T-helper 17 cell (primary cell): Measurements from ENCODE around the gene INTS1. TPM values are rescaled to one million over a fixed set of nuclear protein-coding genes. Genes with fewer than 3 reads are reported as not detected.
A peak's percentile ranks its signal among the peaks of the same experiment; 100 is the strongest.

ENCODE experiments used
- ATAC-seq: fragments of 150-1000 bp; cut with Tn5 transposase; 2 replicates; pipeline ENCODE4 v1.10.0; 2021; ENCODE audit warnings: mild to moderate bottlenecking, moderate library complexity
- DNase-seq, 3 donors: peaks; one replicate each; pipeline versions ENCODE4 v3.0.0 to v3.0.0-alpha.2; 2020 to 2021
- H3K9me3 ChIP-seq: one replicate; pipeline ENCODE4 v1.7.0; 2013; ENCODE audit warnings: low read length, mild to moderate bottlenecking; ENCODE audit not compliant: control insufficient read depth, poor library complexity, severe bottlenecking
- H3K27ac Mint-ChIP-seq: one replicate; pipeline ENCODE4 v1.8.0; 2022; ENCODE audit warnings: mild to moderate bottlenecking, moderate library complexity, mixed read lengths
- H3K27me3 Mint-ChIP-seq: one replicate; pipeline ENCODE4 v1.8.0; 2022; ENCODE audit warnings: mixed read lengths
- H3K36me3 Mint-ChIP-seq: one replicate; pipeline ENCODE4 v1.8.0; 2022; ENCODE audit warnings: low read depth, mixed read lengths
- H3K4me1 Mint-ChIP-seq: one replicate; pipeline ENCODE4 v1.8.0; 2022; ENCODE audit warnings: mild to moderate bottlenecking, mixed read lengths
- H3K4me3 Mint-ChIP-seq: one replicate; pipeline ENCODE4 v1.8.0; 2022; ENCODE audit warnings: mild to moderate bottlenecking, moderate library complexity, mixed read lengths
- total RNA-seq, 4 donors: library from RNA in 2 of 4; stranded (reverse) in 2 of 4; gene quantifications; one replicate each; pipeline ENCODE4 v1.2.3 and lab custom pipeline; 2022 to 2026

INTS1 gene
- total RNA-seq, 2 donors from 2014 or later = 88.2 to 89.4 TPM

DNA sequence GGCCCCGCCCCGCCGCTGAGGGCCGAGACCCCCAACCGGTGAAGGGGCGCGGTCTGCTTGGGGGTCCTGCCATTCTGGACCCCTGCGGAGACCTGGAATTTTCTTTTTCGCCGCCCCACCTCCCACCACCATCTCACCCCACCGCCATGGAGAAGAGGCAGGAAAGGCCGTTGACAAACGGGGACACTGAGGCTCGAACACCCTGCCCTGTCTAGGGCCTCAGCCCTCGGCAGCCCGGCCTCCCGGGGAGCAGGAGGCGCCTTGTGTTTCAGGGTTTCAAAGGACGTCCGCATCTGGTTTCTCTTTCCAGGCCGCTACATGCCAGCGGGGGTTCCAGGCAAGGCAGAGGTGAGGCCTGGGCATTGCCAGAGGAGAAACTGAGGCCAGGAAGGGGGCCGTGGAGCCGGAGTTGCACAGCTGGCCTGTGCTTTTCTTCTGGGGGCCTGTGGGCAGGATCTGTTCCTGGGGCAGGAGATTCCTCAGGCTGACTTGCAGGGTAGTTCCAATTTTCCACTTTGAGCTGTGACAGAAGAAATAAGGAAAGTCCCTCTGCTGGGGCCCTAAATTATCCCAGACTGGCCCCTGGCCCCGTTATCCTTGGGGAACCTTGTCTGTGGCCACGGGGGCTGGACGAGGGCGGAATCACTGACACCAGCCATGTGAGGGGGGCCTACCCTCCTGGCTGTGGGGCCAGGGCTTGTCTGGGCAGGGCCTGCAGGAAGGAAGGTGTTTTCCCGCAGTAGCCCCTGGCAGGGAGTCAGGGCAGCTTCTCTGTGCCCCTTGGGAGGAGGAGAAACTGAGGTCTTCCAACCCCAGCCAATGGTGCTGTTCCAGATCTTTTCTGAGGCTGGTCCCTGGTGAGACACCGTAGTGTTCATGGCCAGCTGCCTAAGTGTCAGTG lies 44.0 kb downstream of the INTS1 start:
- DNase-seq (no peak), ATAC-seq (no peak)
- no peaks in the 10 kb centered on the region for H3K9me3 ChIP-seq
- Mint-ChIP-seq H3K4me1 (peaks cover 18% of the 10 kb centered on the region), H3K27me3 (no peaks in the 10 kb centered on the region), H3K36me3 (no peaks in the 10 kb centered on the region), H3K27ac (peak overlapping the region; percentile 74), H3K4me3 (peak overlapping the region; percentile 75)

DNA sequence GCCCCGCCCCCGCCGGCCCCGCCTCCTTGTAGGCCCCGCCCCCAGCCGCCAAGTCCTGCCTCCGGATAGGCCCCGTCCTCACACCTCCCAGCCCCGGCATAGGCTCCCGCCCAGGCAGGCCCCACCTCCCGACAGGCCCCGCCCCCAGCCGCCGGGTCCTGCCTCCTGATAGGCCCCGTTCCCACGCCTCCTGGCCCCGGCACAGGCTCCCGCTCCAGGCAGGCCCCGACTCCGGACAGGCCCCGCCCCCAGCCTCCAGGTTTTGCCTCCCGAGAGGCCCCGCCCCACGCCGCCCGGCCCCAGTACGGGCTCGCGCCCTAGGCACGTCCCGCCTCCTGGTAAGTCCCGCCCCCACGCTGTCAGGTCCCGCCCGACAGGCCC lies 44.7 kb downstream of the INTS1 start:
- H3K4me3 Mint-ChIP-seq = peak overlapping the region; percentile 76

DNA sequence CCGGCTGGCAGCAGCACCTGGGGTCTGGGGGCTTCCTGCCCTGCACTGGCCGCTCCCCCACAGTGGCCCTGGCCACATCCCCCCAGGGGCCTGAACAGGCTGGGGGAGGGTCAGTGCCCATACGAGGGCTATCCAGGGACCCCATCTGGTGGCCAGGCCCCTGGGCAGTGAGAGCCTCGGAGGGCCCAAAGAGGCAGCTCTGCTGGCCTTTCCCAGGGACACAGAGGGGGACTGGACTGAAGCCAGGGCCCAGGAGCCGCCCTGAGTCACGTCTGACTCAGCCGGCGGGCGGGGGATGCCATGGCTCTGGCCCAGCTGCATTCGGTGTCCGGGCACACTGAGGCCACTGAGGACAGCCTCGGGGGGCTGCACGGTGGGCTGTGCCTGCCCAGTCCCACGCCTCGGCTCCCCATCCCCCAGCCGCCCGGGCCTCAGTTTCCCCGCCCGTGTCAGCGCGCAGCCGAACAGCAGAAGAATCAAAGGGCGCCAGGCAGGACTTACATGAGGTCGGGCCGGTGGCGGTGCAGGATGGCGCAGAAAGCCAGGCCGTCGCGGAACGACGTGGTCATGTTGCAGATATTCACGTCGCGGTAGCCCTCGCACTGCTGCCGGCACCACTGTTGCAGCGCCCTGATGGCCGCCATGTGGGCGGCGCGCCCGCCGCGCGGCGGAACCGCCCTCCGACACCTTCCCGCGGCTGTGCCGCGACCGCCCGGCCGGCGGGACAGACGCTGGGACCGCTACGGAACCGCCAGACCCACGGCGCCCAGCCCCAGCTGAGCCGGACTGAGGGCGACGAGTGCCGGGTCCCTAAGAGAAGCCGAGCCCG lies 45.3 kb downstream of the INTS1 start, which contains the start of gene MICALL2:
TSS of gene MICALL2 (minus strand) at position 788 of the 829 bp plus-strand sequence. CDS start at position 644, 144 bp downstream.
- no peaks in the 10 kb centered on the region for H3K27me3 Mint-ChIP-seq
- peak; percentile 27 for ATAC-seq

More for the DNA sequence above, 44.7 kb downstream of the INTS1 start:
- Mint-ChIP-seq H3K4me1 (peaks cover 18% of the 10 kb centered on the region), H3K27me3 (no peaks in the 10 kb centered on the region), H3K36me3 (no peaks in the 10 kb centered on the region), H3K27ac (no peak overlapping the region)
- no peaks in the 10 kb centered on the region for H3K9me3 ChIP-seq
- DNase-seq (peak; percentile 98 to 99 (median 99)), ATAC-seq (peak; percentile 96)

DNA sequence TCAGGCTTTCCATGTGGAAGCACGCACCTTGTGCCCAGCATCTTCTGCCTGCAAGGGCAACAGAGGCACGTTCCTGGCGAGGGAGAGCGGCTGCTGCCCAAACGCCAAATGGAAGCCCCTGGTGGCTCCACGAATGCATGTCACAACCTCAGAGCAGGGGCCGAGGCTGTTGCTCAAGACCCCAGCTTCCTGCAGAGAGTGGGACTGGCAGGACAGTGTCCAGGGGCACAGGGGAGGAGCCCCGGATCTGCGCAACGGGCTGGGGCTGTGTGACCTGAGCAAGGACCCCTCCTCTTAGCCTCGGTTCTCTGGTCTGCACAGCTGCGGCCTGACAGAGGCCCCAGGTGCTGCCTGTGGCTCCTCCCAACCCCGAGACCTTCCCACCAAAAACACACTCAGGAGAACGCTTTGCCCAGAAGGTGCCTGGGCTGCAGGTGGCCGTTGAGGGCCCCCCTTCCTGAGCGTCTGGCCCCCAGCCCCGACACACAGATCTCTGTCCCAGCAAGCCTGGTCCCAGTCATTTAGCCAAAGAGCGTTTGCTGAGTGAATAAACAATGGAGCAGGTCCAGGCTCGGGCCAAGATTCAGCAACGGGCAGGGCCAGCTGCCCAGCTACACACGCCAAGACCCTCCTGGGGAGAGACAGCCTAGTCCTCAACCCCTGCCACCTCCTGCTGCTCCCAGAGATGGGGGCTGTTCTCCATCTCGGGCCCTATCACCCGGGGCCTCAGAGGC lies 46.1 kb downstream of the INTS1 start:
- Mint-ChIP-seq H3K4me1 (peaks cover 17% of the 10 kb centered on the region), H3K36me3 (no peaks in the 10 kb centered on the region), H3K4me3 (peak overlapping the region; percentile 28), H3K27ac (no peak overlapping the region), H3K27me3 (no peaks in the 10 kb centered on the region)
- ATAC-seq (no peak), DNase-seq (no peak)
- no peaks in the 10 kb centered on the region for H3K9me3 ChIP-seq

More for the DNA sequence above, 45.3 kb downstream of the INTS1 start, which contains the start of gene MICALL2:
- no peaks in the 10 kb centered on the region for H3K9me3 ChIP-seq
- Mint-ChIP-seq H3K36me3 (no peaks in the 10 kb centered on the region), H3K27ac (no peak within 1 kb of the TSS), H3K4me1 (peaks cover 18% of the 10 kb centered on the region), H3K4me3 (peak within 1 kb of the TSS; percentile 76)
- DNase-seq = no peak

DNA sequence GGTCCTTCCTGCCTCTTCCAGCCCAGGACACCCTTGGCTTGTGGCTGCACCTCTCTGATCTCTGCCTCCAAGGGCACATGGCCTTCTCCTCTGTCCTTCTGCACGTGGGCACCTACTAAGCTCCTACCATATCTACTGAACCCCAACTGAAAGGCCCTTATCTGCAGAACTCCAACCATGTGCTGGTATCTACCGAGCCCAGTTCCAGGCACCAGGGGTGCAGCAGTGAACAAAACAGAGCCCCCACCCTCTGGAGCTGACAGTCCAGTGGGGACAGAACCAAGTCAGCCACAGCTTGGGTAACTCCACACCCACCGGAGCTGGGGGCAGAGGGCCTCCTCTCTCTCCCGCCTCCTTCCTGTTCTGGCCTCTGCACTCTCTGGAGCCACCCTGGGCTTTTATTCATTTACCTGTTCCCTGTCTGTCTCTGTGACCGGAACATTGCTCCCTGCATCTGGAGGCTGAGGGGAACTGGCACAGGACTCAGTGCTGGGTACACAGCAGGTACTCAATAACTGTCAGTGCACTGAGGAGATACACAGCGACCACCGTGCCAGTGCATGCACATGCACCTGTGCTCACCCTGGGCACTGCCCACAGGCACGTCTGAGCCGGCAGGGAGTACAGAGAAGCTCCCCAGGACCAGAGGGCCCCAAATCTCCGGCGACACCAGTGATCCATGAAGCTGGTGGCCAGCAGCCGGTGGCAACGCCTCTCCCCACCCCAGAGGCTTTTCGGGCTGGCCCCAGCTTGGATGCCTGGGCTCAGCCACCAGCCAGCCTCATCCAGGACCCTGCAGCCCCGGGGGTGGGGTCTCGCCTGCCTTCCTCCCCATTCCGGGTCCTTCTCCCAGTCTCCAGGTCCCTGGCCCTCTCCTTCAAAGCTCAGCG lies 46.9 kb downstream of the INTS1 start:
- Mint-ChIP-seq H3K4me3 (no peak overlapping the region), H3K27ac (no peak overlapping the region), H3K36me3 (no peaks in the 10 kb centered on the region), H3K4me1 (peaks cover 13% of the 10 kb centered on the region), H3K27me3 (no peaks in the 10 kb centered on the region)
- DNase-seq (no peak), ATAC-seq (no peak)
- H3K9me3 ChIP-seq = no peaks in the 10 kb centered on the region

DNA sequence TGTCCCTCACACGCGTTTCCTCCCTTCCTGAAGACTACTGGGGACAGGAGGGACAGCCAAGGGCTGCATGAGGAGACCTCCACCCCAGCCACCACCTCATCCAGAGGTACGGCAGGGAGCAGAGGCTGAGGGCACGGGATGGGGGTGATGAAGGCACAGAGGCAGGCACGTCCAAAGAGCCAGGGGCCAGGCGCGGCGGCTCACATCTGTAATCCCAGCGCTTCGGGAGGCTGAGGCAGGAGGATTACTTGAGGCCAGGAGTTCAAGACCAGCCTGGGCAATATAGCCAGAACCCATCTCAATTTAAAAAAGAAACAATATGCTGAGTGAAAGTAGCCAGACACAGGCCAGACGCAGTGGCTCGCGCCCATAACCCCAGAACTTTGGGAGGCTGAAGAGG lies 48.2 kb downstream of the INTS1 start:
- H3K27ac Mint-ChIP-seq = no peak overlapping the region
- no peak for DNase-seq
- no peak for ATAC-seq
- no peaks in the 10 kb centered on the region for H3K27me3 Mint-ChIP-seq
- H3K4me1 Mint-ChIP-seq = peaks cover 7% of the 10 kb centered on the region
- no peaks in the 10 kb centered on the region for H3K36me3 Mint-ChIP-seq
- peak overlapping the region; percentile 70 for H3K4me3 Mint-ChIP-seq
- no peaks in the 10 kb centered on the region for H3K9me3 ChIP-seq

DNA sequence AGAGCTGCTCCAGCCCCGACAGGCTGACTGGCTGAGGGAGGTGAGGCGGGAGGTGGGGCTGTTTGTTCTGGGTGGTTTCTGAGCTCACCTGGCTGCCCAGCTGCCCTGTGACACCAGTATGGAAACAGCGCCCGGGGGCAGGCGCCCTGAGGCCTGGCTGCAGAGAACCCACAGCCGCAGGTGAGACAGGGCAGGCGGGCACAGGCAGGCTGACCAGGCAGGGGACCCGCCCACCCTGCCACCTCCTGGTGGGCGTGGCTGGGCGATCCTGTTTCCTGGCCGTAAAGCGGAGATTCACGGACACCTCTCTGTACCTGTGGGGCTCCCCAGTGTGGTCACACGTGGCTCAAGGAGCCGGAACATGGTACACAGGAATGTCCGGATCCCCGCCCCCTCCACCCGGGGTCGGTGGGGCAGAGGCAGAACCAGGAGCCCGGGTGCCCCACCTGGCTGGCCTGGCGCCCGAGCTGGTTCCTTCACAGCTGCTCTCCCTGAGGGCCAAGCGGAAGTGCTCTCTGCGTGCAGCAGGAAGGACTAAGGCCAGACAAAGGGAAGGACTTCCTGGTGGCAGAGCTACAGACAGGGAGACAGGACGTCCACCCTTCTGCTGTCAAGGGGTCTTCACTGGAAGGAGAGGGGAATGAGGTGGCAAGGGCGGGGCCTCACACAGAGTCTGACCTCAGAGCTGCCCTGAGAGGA lies 48.8 kb downstream of the INTS1 start:
- DNase-seq = no peak
- Mint-ChIP-seq H3K36me3 (no peaks in the 10 kb centered on the region), H3K27ac (no peak overlapping the region), H3K27me3 (no peaks in the 10 kb centered on the region), H3K4me1 (peaks cover 3% of the 10 kb centered on the region), H3K4me3 (no peak overlapping the region)
- no peaks in the 10 kb centered on the region for H3K9me3 ChIP-seq
- ATAC-seq = no peak

DNA sequence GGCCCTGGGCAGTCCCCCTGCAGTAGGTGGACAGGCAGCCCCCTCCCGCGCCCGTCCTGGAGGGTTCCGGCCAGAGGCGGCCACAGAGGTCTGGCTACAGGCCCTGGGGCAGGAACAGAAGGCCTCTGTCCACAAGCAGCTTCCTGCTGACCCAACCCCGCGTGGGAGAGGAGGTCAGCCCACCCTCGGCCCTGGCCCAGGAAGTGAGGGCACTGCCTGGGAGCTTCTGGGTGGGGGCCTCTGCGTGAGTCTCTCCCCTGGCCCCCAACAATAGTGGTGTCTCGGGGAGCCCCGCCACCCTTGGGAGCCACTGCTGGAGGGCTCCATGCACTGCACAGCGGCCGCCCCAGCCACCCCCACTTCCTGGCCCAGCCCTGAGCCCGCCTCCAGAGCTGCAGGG lies 49.6 kb downstream of the INTS1 start:
- no peaks in the 10 kb centered on the region for H3K9me3 ChIP-seq
- DNase-seq (no peak), ATAC-seq (no peak)
- H3K27me3 Mint-ChIP-seq = no peaks in the 10 kb centered on the region
- no peaks in the 10 kb centered on the region for H3K36me3 Mint-ChIP-seq
- H3K4me3 Mint-ChIP-seq = no peak overlapping the region
- no peak overlapping the region for H3K27ac Mint-ChIP-seq
- peaks cover 3% of the 10 kb centered on the region for H3K4me1 Mint-ChIP-seq

DNA sequence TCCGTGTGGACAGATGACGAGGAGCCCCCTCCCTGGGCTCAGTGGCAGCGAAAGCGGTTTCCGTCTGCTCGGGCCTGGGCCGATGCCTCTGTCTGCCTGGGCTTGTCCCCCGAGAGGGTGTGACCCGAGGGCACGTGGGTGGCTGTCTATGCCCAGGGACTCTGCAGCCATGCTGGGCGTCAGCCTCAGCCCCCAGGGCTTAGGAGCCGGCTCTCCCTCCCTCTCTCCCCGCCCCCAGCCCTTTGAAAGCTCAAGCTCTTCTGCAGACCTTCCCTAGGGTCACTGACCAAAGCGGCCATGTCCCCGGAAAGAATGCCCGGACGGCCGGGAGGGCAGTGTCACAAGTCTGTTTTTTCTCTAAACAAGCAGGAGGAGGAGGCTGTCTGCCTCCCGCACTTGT lies 52.0 kb downstream of the INTS1 start:
- ATAC-seq = no peak
- no peaks in the 10 kb centered on the region for H3K27me3 Mint-ChIP-seq

DNA sequence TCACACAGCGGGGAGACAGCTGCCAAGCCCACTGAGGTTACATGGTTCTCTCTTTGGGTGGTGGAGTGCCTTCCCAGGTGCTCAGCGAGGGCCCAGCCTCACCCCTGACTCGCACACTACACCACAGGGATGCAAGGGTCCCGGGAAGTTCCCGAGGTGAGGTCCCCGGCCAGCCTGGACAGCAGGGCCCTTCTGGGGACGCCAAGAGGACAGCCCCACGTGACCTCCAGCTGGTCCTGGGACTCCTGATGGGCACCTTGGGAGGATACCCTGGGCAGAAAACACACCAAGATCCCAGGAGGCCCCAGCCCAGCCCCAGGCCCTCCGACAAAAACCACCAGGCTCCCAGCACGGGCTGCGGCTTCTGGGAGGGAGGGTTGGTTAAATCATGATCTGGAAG lies 53.2 kb downstream of the INTS1 start:
- no peaks in the 10 kb centered on the region for H3K36me3 Mint-ChIP-seq
- no peaks in the 10 kb centered on the region for H3K27me3 Mint-ChIP-seq
- H3K27ac Mint-ChIP-seq = no peak overlapping the region
- H3K4me3 Mint-ChIP-seq = no peak overlapping the region
- ATAC-seq (no peak), DNase-seq (no peak)
- no peaks in the 10 kb centered on the region for H3K9me3 ChIP-seq
- H3K4me1 Mint-ChIP-seq = no peaks in the 10 kb centered on the region

More for the DNA sequence above, 52.0 kb downstream of the INTS1 start:
- no peak overlapping the region for H3K4me3 Mint-ChIP-seq
- H3K27ac Mint-ChIP-seq = no peak overlapping the region
- H3K9me3 ChIP-seq = no peaks in the 10 kb centered on the region
- no peaks in the 10 kb centered on the region for H3K4me1 Mint-ChIP-seq
- H3K36me3 Mint-ChIP-seq = no peaks in the 10 kb centered on the region
- no peak for DNase-seq

DNA sequence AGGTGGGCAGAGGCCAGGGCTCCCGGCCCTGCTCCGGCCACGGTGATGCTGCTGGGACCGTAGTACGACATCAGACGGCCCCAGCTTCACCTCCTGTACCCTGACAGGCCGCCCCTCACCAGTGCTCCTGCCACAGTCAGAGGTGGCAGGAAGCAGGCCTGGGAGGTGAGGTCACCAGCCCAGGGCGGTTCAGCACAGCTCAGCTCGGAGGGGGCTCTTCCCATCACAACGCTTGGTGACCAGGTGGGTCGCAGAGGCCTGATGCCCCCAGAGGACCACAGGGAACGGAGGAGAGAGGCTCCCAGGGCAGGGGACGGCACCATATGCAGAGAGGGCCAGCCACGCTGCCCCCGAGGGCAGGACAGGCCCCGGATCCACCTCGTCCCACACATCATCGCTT lies 53.8 kb downstream of the INTS1 start:
- no peaks in the 10 kb centered on the region for H3K36me3 Mint-ChIP-seq
- H3K27ac Mint-ChIP-seq = no peak overlapping the region
- H3K4me1 Mint-ChIP-seq = no peaks in the 10 kb centered on the region
- no peaks in the 10 kb centered on the region for H3K9me3 ChIP-seq
- no peak for DNase-seq
- H3K4me3 Mint-ChIP-seq = no peak overlapping the region
- no peaks in the 10 kb centered on the region for H3K27me3 Mint-ChIP-seq
- no peak for ATAC-seq

DNA sequence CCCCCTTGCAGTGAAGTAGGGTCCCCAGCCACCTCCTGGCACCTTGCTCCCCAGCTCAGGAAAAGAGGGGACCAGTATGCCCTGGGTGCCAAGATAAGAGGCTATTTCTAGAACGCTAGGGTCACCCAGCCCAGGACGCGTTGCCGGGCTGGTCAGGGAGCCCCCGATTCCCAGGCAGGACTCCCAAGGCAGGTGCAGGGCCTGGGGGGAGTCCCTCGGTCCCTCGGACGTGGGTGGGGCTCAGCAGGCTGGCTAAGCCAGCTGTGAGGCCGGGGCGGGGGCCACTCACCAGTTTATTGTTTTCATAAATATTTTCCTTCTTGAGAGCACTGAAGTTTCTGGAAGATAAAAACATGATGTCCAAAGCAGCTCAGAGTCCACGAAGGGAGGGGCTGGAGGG lies 54.2 kb downstream of the INTS1 start:
- H3K4me3 Mint-ChIP-seq = no peak overlapping the region
- no peaks in the 10 kb centered on the region for H3K9me3 ChIP-seq
- ATAC-seq (no peak), DNase-seq (no peak)
- no peaks in the 10 kb centered on the region for H3K27me3 Mint-ChIP-seq
- H3K36me3 Mint-ChIP-seq = no peaks in the 10 kb centered on the region
- no peaks in the 10 kb centered on the region for H3K4me1 Mint-ChIP-seq
- no peak overlapping the region for H3K27ac Mint-ChIP-seq
